NCI-H69 (cell line): ENCODE measurements around the gene MAGED2.
A peak's percentile ranks its signal among the peaks of the same experiment; 100 is the strongest.
"Not testable (repeated sequence)": the region's sequence is repeated elsewhere in the genome, so short reads cannot be mapped to it uniquely, and the experiment has no call there.

Experiments used
- DNase-seq: peaks from one replicate; lab custom pipeline; 2025; lab: John Stamatoyannopoulos, UW

The MAGED2 gene, protein sequence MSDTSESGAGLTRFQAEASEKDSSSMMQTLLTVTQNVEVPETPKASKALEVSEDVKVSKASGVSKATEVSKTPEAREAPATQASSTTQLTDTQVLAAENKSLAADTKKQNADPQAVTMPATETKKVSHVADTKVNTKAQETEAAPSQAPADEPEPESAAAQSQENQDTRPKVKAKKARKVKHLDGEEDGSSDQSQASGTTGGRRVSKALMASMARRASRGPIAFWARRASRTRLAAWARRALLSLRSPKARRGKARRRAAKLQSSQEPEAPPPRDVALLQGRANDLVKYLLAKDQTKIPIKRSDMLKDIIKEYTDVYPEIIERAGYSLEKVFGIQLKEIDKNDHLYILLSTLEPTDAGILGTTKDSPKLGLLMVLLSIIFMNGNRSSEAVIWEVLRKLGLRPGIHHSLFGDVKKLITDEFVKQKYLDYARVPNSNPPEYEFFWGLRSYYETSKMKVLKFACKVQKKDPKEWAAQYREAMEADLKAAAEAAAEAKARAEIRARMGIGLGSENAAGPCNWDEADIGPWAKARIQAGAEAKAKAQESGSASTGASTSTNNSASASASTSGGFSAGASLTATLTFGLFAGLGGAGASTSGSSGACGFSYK

DNA sequence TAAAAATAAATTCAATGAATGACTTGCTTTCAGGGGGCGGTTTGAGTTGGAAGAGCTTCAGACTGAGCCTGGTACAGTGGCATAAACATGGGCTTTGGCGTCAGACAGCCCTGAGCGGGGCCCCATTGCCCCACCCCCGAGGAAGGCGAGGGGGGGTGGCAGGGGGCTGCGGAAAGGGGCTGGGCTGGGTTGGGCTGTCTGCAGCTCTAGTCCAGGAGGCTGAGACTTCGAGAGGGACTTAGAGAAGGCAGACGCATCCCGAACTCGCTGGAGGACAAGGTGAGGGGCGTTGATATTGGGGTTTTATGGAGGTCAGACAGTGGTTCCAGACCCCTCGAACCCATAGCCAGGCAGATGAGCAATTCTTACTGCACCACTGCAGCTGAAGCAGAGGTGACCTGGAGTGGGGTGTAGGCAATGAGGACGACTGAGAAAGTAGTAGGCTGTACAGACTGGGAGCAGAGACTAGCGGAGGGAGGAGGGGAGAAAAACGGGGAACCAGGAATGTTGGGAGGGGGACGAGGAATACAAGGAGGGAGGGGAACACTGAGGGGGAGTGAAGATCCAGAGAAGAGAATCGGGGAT, at the start of gene MAGED2:
Gene MAGED2 (plus strand): TSS at position 222 of the 585 bp plus-strand sequence. CDS start 1,587 bp downstream, outside the sequence.
- DNase-seq: peak; percentile 44

- no peak for DNase-seq
Measured at GRCh38 chrX:54758114-54759055, 49.2 kb upstream of the MAGED2 start.

DNA sequence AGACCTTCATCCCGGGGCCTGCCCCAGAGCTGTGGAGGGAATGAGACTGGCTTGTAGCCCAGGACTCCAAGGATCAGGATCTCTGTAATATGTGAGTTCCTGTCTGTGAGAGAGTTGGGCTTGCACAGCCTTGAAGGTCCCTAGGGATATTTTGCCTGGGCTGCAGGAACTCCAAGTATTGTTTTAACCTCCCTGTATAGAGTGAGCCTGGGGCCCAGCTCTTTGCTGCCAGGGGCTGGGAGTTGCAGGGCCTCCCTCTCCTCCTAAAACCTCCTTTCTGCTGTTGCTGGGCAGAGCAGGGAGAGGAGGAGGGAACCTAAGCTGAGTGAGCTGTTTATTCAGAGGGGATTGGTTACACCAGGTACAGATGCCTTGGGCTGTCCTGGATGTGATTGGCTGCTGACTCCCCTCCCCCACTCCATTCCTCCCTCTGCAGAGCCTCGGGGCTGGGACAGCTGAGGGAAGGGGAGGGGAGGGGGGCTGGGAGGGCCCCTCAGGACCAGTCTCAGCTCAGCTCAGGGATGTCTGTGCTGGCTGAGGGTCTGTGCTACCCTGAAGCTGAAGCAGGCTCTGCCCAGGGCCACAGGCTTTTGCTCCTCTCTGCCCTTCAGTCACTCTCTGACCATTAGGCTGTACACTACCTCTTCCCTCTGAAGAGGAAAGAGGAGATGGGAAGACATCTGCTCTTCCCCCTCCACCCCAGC, 33.0 kb upstream of the MAGED2 start:
- peak; percentile 69 for DNase-seq

DNA sequence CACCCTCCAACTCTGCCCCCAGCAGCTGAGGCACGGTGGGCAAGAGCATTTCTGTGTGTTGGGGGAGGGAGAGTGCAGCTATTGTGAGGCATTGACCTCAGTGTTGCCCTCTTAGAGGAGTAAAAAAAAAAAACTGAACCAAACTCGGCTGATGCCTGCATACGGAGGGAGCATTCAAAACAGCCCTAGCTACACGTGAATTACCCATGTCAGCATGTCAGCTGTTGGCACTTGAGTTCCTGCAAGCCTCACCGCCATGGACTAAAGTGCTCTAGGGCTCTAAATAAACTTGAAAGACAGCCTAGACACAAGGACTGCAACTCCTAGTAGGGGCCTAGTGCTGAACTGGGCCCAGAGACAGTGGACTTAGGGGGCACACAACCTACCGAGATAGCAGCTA, 31.5 kb upstream of the MAGED2 start:
- DNase-seq: no peak

DNA sequence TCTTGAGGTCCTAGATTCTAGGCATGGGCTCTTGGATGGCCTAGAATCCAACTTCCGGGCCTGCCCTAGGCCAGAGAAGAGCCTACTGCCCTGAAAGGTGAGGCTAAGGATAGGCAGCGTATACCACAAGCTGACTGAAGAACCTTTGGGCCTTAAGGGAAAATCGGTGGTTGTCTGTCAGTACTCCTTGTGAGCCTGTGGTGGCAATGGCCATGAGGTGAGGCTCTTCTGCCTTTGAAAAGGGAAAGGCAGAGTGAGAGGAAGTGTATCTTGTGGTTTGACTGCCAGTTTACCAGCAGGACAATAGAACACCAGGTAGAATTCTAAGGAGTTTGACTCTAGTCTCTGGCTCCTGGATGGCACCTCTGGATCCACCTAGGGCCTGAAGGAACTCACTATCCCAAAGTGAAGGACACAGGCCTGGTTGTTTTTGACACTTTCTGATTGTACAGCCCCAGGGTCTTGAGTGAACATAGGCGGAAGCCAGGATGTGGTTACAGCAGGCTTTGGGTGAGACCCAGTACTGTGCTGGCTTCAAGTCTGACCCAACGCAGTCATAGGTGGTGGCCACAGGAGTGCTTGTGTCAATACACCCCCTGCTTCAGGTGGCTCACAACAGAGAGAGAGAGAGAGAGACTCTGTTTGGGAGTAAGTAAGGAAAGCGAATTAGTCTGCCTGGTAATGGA, 30.4 kb upstream of the MAGED2 start:
- no peak for DNase-seq

DNA sequence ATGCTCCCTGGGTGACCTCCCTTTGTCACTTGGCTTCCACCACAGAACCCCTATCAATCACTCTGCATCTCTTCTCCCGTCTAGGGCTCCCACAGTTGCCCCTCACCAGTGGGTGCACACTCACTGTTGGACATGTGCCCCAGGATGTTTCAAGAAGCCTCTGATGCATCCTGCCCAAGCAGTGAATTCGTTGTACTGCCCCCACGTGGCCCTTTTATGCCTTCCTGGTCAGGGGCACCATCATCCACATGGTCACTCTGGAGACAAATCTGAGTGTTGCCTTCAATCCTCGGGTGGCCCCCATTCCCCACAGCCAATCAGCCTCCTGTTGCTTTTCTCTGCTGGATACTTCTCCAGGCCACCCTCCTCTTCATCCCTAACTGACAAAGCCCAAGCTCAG, 21.6 kb upstream of the MAGED2 start:
- DNase-seq: peak; percentile 2

DNA sequence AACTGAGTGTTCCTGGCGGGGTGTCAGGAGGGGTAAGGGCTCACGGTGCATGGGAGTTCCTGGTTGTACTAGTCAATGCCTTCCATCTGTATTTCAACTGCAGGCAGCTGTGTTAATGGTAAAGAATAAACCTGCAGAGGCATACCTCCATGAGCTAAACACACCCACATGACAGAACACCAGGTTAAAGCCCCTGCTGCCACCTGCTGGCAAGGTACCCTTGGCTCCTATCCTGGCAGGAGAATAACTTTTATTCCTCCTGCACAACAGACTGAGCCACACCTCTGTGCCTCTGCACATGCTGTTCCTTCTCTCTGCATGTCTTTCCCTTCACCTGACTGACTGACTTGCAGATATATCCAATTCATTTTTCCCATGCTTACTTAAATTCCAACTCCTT, 20.6 kb upstream of the MAGED2 start:
- DNase-seq: peak; percentile 18

DNA sequence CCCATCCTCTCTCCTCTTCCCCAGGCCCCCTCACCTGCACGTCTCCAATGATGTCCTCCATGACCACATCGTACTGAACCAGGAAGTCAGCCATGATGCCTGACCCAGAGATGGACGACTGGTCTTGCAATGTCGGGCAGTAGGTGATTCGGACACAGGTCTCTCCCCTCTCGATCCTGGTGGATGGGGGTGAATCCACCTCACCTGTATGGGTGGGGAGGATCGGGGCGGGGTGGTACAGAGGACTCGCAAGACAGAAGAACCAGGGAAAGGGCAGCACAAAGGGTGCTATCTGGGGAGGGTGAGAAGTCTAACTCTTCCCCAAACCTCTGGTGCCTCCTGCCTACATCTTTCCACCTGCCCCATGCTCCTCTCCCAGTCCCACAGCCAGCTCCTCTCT, 19.1 kb upstream of the MAGED2 start:
- DNase-seq: no peak

- not testable (repeated sequence) for DNase-seq
Measured at GRCh38 chrX:54789405-54789804, 18.1 kb upstream of the MAGED2 start.

DNA sequence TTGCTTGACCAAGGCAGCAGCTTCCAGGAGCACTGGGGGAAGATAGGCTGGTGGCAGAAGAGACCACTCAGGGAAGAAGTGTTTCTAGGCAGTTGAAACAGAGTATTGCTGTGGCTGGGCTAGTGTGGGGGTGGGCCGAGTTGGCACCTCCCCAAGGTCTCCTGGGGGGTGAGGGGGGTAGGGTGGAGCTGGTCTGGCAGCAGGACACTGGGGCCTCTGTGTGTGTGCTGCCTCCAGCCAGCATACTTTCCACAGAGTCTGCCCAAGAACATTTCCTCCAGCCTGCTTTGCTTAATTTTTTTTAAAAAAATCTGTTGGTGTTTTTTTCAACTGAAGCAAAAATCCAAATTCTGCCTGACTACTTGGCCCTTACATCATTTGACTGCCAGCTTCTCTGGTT, 13.5 kb upstream of the MAGED2 start:
- DNase-seq: no peak

DNA sequence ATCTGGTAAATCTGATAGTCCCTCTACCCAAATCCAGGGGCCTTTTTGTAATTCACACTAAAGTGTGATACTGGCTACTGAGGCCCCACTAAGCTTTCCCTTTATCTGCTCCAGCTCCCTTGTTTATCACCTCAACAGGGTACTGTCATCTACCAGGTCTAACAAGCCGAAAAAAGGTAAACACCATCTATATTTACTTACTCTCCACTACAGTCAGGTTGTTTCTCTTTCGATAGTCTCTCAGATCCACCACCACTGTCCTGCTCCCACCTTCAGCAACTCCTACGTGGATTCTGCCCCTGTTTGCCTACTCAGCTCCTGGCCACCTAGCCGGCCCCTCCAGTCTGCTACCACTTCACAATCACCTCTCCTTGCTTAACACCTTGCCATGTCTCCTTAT, 12.8 kb upstream of the MAGED2 start:
- DNase-seq: no peak

DNA sequence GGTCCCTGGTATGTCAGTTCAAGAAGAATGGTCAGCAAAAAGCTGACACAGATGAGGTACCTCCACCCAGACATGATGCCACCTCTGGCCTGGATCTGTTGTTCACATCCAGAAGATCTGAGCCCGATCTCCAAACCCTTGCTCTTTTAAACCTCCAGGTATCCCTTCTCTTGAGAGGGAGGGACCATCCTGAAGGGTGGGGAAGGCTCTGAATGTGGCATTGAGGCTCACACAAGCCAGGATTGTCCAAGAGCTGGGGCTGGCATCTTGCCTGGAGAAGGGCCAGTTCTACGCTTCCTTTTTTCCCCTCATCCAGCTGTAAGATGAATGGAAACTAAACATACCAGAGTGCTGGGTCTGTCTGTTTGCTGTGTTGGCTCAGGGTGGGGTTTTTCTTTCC, 9.4 kb upstream of the MAGED2 start, which contains the start of gene ITIH6:
Gene ITIH6 (minus strand): TSS at position 119 of the 400 bp plus-strand sequence. CDS start 45 bp downstream, at position 74.
- DNase-seq: no peak

GRCh38 chrX:54799046-54799445, 8.5 kb upstream of the MAGED2 start:
- DNase-seq: no peak

- DNase-seq: peak; percentile 79
Measured at GRCh38 chrX:54808109-54808604, 612 bp downstream of the MAGED2 start.

DNA sequence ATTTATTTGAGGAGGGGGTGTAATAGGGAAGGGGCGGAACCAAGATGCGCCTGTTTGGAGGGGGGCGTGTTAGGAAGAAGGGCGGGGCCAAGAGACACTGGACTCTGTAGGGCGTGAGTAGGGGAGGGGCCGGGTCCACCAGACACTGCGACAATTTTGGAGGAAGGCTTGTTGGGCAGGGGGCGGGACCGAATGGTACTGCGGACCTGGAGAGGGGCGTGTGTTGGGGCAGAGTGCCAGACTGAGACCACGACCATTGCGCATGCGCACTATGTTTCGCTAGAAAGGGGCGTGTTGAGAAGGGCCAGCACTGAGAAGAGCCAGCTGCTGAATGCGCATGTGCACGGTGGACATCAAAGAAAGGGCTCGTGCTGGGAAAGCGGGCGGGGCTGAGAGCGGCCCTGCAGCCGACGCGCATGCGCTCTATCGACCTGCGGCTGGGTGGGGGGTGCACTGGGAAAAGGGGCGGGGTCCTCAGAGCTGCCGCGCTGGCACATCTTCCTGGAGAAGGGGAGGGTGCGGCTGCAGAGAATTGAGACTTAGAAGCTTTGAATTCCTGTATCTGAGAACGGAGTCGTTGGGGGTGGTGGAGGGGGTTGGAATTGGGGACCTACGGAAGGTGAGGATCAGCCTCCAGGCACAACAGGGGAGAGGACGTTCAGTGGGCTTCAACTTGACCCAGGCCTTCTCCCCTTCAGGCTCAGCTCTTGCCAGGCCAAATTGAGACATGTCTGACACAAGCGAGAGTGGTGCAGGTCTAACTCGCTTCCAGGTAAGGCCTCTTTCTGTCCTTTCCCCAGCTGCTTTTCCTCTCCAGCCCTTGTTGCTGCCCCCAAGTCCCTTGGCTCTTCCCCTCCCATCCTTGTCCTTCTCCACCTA, 1.3 kb downstream of the MAGED2 start:
- peak; percentile 94 for DNase-seq

DNA sequence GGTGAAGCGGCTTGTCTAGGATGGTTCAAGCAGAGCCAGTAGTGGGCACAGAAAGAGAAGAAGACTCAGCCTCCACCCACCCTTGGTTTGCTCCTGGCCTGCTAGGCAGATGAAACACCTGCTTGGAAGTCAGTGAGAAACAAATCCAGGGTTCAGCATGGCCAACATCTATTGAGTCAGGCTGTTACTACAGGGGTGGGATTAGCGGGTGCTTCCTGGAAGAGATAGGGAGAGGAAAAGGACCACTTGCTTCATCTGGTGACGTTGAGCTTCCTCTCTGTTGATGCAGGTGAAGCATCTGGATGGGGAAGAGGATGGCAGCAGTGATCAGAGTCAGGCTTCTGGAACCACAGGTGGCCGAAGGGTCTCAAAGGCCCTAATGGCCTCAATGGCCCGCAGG, 3.0 kb downstream of the MAGED2 start:
- no peak for DNase-seq

GRCh38 chrX:54811301-54811885, 3.8 kb downstream of the MAGED2 start:
- no peak for DNase-seq

- DNase-seq: no peak
Measured at GRCh38 chrX:54812306-54812705, 4.8 kb downstream of the MAGED2 start.

DNA sequence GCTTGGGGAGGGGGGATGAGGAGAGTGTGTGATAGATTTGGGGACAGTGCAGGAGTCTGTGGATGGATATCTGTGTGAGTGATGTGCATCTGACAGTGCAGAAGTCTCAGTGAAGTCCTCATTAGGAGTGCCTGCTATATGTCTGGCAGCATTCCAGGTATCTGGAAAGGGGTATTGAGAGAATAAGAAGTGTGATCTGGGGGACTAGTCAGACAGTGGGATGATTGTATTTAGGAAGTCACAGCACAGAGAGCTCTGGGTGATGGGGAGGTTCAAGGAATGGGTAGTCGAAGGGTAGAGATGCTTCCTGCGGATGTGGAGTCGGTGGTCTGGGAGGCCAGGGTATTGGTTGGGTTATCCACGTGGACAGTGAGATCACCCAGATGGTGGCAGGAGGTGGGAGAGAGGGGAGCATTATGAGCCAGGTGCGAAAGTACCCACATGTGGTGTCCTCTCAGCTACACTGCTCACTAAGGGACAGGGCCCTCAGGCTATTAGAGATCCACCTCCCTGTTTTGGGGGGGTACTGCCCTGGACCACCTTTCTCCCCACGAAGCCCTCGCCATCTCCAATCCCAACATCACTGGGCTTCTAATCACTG, 9.8 kb downstream of the MAGED2 start:
- no peak for DNase-seq
